Activated CD8-positive, alpha-beta memory T cell treated with anti-CD3 and anti-CD28 coated beads for 48 hours (primary cell): ENCODE data around the gene ALDH7A1.
"Not testable (repeated sequence)": the region's sequence is repeated elsewhere in the genome, so short reads cannot be mapped to it uniquely, and the experiment has no call there.

ENCODE experiments used
- DNase-seq, 3 experiments: peaks; one replicate each; pipeline ENCODE4 v3.0.0-alpha.2; 2020; ENCODE audit warnings: low read depth in 2 of 3, low spot score in 2 of 3

Gene ALDH7A1

GRCh38 chr5:126594748-126595485, at the start of gene ALDH7A1:
ALDH7A1 (minus strand) TSS chr5:126595219; CDS start chr5:126595198, 21 bp downstream.
- DNase-seq, result peak in 2 of 3 experiments; percentile 18 to 36

GRCh38 chr5:126641387-126641786, 46.4 kb upstream of the ALDH7A1 start:
- DNase-seq, result no peak

- DNase-seq, result no peak
Measured at GRCh38 chr5:126640866-126641265, 45.8 kb upstream of the ALDH7A1 start.

- DNase-seq, result no peak
Measured at GRCh38 chr5:126636956-126637355, 41.9 kb upstream of the ALDH7A1 start.

- DNase-seq, result no peak
Measured at GRCh38 chr5:126635585-126635984, 40.6 kb upstream of the ALDH7A1 start.

GRCh38 chr5:126633552-126633951, 38.5 kb upstream of the ALDH7A1 start:
- no peak for DNase-seq

GRCh38 chr5:126631920-126632319, 36.9 kb upstream of the ALDH7A1 start:
- no peak for DNase-seq

GRCh38 chr5:126628102-126628501, 33.1 kb upstream of the ALDH7A1 start:
- DNase-seq, result no peak

GRCh38 chr5:126624534-126624933, 29.5 kb upstream of the ALDH7A1 start:
- no peak for DNase-seq

- DNase-seq, result no peak
Measured at GRCh38 chr5:126619781-126620180, 24.8 kb upstream of the ALDH7A1 start.

GRCh38 chr5:126617603-126618002, 22.6 kb upstream of the ALDH7A1 start:
- DNase-seq, result not testable (repeated sequence)

- DNase-seq, result no peak
Measured at GRCh38 chr5:126615286-126615685, 20.3 kb upstream of the ALDH7A1 start.

- no peak for DNase-seq
Measured at GRCh38 chr5:126613941-126614592, 19.0 kb upstream of the ALDH7A1 start.

GRCh38 chr5:126610616-126611015, 15.6 kb upstream of the ALDH7A1 start:
- DNase-seq, result no peak

- DNase-seq, result no peak
Measured at GRCh38 chr5:126610160-126610559, 15.1 kb upstream of the ALDH7A1 start.

- no peak for DNase-seq
Measured at GRCh38 chr5:126605525-126605924, 10.5 kb upstream of the ALDH7A1 start.

- no peak for DNase-seq
Measured at GRCh38 chr5:126603402-126603991, 8.5 kb upstream of the ALDH7A1 start.

- peak; percentile 42 to 61 (median 52) for DNase-seq
Measured at GRCh38 chr5:126600631-126601511, 5.9 kb upstream of the ALDH7A1 start, which contains the start of gene PHAX. PHAX (plus strand) TSS chr5:126600947; CDS start chr5:126600963, 16 bp downstream.

GRCh38 chr5:126599971-126600630, 5.1 kb upstream of the ALDH7A1 start:
- DNase-seq, result not testable (repeated sequence)

- no peak for DNase-seq
Measured at GRCh38 chr5:126599499-126599898, 4.5 kb upstream of the ALDH7A1 start.

GRCh38 chr5:126597156-126597555, 2.1 kb upstream of the ALDH7A1 start:
- DNase-seq, result no peak
